GM12874 (cell line): ENCODE results near the gene ENO4.

Experiments
- TF ChIP-seq, protein P1 (sequence below): IDR thresholded peaks from 2 replicates; pipeline ENCODE4 v1.5.1; 2011; ENCODE audit warnings: low read depth, mild to moderate bottlenecking, control low read depth, low read length, moderate library complexity; ENCODE audit not compliant: insufficient read depth

ENO4 gene

DNA sequence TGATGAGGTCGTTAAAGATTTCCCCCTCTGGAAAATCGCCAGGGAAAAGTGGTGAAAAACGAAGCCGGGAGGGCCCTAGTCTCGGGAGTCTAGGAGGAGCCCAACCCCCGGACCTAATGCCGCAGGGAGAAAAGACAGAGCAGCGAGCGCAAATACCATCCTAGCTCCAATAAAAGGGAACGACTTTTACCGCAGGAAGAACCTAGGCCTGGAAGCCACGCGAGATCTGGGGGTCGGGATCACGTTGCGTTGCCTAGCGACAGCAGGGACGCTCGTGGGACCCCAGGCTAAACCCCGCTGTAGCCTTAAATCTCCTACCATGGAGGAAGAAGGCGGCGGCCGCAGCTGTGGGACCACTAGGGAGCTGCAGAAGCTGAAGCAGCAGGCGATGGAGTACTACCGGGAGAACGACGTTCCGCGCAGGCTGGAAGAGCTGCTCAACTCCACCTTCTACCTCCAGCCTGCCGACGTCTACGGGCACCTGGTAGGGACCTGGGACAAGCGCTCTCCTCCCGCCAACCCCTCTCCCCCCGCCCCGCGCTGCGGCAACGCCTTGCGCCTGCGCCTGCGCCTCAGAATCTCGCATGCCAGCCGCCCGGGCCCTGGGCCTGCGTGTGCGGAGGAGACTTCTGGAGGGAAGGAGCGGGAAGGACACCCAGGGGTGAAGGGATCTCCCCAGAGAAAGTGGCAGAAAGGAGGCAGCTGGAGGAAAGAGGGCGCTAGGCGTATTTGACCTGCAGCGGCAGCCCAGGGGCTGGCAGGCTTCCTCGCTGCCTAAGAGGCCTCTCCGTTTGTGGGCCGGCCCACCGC, at the start of gene ENO4:
Gene ENO4 (plus strand): TSS at position 252 of the 810 bp plus-strand sequence. CDS start 68 bp downstream, at position 320.
- TF ChIP-seq, protein P1, sequence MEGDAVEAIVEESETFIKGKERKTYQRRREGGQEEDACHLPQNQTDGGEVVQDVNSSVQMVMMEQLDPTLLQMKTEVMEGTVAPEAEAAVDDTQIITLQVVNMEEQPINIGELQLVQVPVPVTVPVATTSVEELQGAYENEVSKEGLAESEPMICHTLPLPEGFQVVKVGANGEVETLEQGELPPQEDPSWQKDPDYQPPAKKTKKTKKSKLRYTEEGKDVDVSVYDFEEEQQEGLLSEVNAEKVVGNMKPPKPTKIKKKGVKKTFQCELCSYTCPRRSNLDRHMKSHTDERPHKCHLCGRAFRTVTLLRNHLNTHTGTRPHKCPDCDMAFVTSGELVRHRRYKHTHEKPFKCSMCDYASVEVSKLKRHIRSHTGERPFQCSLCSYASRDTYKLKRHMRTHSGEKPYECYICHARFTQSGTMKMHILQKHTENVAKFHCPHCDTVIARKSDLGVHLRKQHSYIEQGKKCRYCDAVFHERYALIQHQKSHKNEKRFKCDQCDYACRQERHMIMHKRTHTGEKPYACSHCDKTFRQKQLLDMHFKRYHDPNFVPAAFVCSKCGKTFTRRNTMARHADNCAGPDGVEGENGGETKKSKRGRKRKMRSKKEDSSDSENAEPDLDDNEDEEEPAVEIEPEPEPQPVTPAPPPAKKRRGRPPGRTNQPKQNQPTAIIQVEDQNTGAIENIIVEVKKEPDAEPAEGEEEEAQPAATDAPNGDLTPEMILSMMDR = no peak

DNA sequence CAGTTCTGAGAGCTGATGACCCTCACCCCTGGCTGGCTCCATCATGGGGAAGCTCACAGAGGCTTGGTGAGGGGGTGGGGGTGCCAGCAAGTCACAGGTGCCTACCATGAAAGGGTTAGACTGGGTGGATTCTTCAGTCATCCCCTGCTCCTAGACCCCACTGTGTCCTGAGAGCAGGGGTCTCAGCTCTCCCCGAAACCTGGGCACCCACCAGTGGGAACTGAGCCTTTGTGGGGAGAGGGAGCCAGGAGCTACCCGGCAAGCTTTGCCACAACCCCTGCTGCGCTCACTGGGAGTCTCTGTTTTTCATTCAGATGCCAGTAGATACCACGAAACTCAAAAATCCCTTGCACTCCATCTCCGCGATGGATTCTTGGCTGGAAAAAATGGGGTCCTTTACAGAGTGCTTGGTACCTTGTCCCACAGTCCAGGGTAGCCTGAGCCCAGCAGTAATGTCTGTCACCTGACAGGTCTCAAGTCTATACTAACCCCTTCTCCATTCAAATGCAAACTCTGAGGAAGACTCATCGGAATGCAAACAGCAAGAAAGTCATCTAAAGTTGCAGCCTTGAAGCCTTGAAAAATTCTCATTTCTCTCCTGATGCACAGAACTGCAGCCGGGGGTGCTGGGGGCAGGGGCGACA, 48.9 kb upstream of the ENO4 start:
- TF ChIP-seq, protein P1 = no peak

DNA sequence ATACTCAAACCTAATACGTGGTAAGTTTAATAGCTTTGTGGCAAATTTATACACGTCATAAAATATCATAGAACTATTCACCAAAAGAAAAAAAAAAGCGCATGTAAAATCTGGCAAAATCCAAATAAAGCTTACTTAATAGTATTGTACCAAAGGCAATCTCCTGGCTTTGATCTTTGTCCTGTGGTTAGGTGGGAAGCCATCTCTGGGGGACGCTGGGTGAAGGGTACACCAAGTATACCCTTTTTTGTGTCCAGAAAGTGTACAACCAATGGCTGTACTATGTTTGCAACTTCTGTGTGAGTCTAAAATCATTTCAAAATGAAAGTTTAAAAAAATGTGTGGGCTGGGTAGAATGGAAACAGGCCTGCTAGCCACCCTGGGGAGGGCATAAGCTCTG, 47.6 kb upstream of the ENO4 start:
- TF ChIP-seq, protein P1 = no peak

- TF ChIP-seq, protein P1 = no peak
These were observed 46.8 kb upstream of the ENO4 start for GRCh38 chr10:116802474-116802873.

DNA sequence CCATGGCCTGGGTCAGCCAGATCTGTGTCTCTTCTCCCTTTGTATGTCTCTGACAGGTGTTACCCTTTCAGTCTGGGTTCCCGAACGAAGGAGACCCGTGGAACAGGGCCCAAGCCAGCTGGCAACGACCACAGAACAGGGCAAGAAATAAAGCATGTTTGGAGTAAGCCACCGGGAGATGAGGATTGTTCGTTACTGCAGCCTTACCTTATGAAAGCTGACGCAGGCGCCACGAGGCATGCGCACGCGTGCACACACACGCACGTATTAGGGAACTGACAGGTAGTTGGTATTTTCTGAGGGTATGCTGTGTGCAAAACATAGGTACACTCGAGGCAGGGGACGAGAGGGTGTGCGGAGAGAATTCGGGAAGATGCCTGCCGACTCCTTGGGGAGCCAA, 46.4 kb upstream of the ENO4 start:
- TF ChIP-seq, protein P1 = no peak

DNA sequence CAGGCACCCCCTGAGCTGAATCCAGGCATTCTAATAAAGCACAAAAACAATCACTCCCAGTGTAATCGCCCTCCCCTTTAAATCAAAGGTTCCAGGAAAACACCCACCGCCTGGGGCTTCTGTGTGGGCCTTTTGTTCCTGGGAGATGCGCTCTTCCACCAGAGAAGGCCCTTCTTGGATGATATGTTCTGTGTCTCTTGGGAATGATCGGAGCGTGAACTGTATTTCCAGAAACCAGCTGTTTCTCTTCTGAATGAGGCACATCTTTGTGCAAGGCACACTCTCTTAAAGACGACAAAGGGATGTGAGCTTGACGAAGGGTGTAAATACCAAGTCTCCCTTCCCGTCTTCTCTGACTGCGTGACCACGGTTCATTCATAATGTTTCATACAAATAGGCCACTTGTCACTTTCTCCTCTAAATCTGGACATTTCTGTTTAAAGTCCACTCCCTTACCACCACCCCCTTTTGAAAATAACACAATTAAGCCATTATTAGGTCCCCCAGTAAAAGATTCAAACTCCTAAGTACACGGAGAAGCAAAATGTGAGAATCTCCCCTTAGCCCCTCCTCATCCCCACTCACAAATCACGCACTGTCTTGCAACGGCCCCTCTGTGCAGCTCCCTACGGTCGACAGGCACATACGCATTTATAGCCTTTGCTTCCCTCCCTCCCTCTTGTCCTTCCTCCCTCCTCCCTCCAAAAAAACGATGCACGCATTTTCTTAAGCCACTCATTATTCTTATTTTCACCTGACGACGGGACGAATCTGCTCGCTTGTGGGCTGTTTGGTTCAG, 45.6 kb upstream of the ENO4 start:
- TF ChIP-seq, protein P1 = no peak

GRCh38 chr10:116808706-116809105, 40.6 kb upstream of the ENO4 start:
- TF ChIP-seq, protein P1 = no peak
